GM21360 (cell line): ENCODE results near the gene IPPK.
"Not testable (repeated sequence)": the region's sequence is repeated elsewhere in the genome, so short reads cannot be mapped to it uniquely, and the experiment has no call there.

Experiments used
- ATAC-seq: cut with Tn5 transposase; IDR thresholded peaks from one replicate; pipeline ENCODE4 v1.9.1; 2021; ENCODE audit warnings: mild to moderate bottlenecking, moderate library complexity; ENCODE audit not compliant: unreplicated experiment

Gene IPPK

DNA sequence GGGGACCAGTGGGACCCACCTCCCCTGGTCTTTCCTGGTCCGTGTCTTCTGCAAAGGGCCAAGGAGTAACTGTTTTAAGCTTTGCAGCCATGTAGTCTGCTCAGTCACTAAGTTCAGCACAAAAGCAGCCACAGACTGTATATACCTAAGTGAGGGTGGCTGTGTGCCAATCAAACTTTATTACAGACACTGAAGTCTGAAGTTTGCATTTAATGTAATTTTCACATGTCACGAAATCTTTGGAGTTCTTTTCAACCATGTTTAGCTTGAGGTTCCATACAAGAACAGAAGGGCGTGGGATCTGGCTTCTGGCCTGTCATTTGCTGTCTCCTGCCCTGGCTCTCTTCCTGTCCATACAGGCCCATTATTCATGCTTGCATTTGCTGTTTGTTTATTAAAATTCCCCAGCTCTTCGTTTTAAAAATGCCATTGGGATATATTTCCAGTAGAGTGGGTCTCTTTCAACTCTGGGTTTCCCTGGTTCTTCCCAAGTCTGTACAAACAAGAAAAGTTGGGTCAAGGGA is 69.9 kb downstream of the IPPK start:
- no peak for ATAC-seq

DNA sequence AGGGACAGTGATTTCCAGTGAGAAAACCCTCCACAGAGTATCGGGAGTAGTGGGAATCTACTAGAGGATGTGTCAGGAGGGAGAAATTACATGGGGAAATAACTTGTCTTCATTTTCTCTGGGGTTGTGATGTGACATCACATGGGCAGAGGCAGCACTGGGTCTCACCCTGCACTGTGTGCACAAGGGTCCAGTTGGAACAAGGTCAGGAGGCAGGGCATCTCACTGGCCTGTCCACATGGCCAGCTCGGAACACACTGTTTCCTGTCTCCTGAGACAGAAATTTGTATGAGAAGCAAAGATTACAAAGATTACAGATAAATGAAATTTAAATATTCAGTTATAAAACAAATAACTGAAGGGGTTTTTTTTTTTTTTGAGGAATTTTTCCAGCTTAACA is 71.5 kb downstream of the IPPK start:
- ATAC-seq, result no peak

DNA sequence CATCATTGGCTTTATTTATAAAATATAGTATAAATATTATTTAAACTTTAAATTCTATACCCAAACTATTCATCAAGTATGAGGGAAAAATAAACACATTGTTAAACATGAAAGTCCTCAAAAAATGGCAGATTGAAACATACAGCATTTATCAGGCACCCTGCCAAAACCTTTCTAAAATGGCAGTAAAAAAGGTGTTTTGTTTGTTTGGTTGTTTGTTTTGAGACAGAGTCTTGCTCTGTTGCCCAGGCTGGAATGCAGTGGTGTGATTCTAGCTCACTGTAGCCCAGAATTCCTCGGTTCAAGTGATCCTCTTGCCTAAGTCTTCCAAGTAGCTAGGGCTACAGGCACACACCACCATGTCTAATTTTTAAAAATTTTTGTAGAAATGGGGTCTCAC is 74.0 kb downstream of the IPPK start:
- no peak for ATAC-seq

GRCh38 chr9:92595075-92595474 is 74.9 kb downstream of the IPPK start:
- ATAC-seq, result not testable (repeated sequence)

DNA sequence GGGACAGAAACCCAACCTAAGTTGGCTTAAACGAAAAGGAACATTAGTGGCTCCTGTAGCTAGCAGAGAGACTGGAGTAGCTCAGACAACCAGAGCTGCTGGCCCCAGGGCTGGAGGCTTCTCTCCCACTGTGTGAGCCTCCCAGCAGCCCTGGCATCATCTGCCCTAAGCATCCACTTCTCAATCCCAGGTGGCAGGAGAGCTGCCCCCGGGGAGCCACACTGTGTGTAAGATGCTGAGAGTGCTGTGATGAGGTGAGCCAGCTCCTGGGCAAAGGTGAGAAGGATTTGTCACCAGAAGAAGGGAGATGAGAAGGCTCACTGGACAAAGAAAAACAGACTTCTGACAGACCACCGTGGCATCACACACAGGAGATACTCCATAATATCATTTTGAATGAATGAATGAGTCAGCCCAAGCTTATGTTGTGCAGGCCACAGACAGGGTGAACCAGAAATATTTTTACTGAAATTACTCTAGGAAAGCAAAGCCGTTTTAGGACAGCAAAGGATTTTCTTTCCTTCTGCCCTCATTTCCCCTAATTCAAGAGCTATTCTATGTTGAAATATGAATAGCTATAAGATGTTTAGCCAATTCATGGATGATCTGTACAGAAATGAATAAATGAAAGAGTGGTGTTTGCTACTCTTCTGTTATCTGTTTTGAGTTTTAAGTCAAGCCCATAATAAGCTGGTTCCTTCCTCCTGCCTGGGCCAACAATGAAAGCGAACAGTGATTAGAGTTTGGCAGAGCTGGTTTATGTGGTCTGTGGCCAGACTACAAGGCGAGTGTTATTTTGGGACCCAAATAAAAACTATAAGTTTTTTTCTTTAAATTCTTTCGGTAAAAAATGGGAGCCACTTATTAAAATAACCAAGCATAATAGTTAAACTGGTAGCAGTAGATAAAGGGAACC is 76.7 kb downstream of the IPPK start:
- no peak for ATAC-seq

DNA sequence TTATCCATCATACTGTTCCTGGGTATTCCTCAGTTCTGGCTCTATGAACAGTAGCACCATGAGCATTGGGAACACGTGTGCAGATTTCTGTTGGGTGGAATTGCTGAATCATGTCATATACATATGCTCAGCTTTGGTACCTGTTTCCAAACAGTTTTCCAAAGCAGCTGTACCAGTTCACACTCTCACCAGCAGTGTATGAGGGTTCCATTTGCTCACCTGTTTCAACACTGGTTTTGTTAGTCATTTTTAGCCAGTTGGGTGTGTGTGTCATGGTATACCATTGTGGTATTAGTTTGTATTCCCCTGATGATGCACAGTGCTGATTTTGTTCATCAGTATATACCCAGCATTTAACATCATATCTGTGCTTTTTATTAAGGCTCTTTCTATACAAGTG is 77.4 kb downstream of the IPPK start:
- no peak for ATAC-seq

- ATAC-seq, result no peak
Measured at GRCh38 chr9:92590377-92590776, 79.6 kb downstream of the IPPK start.

DNA sequence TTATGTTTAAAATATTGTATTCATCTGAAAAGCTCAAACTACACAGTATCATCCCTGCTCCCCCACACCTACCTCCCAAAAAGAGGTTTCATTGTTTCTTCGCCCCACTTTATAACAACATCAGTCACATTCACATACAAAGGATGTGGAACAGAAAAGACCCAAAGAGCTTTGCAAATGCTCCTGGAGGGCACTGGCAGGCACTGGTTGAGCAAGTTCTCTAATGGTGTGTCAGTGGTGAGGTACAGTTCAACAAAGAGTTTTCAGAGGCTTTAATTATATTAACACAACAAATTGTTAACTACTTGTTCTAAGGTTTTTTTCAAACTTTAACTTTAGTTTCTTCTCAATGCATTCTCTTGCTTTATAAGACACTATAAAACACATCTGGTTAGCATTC is 80.0 kb downstream of the IPPK start:
- no peak for ATAC-seq

GRCh38 chr9:92576175-92576574 is 93.8 kb downstream of the IPPK start:
- no peak for ATAC-seq

- not testable (repeated sequence) for ATAC-seq
Measured at GRCh38 chr9:92573612-92574011, 96.3 kb downstream of the IPPK start.

GRCh38 chr9:92571871-92572270 is 98.1 kb downstream of the IPPK start:
- not testable (repeated sequence) for ATAC-seq

DNA sequence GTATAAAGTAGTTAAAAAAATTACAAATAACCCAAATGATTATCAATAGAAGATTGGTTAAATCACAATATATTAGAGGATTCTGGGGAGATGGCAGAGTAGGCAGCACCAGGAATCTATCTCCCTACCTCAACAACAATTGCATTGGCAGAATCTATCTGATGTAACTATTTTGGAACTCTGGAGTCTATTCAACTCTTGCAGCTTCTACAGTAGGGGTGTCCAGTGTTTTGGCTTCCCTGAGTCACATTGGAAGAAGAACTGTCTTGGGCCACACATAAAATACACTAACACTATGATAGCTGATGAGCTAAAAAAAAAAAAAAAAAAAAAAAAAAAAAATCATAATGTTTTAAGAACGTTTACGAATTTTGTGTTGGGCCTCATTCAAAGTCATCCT is 104.9 kb downstream of the IPPK start:
- no peak for ATAC-seq

DNA sequence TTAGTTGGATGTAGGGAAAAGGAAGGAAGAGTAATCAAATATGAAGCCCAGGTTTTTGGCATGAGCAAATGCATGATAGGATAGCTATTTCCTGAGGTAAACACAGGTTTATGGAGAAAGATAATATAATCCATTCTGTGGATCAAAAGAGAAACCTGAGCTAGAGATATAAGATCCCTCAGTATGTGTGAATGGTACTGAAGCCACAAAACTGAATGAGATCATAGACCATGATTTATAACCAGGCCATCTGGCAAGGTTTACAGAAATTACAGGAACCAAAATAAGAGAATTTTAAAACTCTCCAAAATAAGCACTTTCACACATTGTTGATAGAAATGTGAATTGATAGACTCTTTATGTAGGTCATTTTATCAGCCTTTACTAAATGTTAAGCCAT is 105.4 kb downstream of the IPPK start:
- no peak for ATAC-seq
